OCI-LY1 (cell line): ENCODE results near the gene AP2A1.

Experiments used
- H2AFZ ChIP-seq: fragments of 200-600 bp; sonication (generic), shearing (Covaris generic); 2 replicates; pipeline ENCODE4 v1.6.0; 2014; ENCODE audit warnings: antibody characterized with exemption, mild to moderate bottlenecking, low read length
- H3F3A ChIP-seq: fragments of 200-600 bp; sonication (generic), shearing (Covaris generic); 2 replicates; pipeline ENCODE4 v1.6.0; 2014; ENCODE audit warnings: mild to moderate bottlenecking, antibody characterized with exemption, low read length, moderate library complexity; ENCODE audit not compliant: insufficient read depth
- H3K27ac ChIP-seq: fragments of 200-600 bp; sonication (generic); 2 replicates; pipeline ENCODE4 v1.5.1; 2014; ENCODE audit warnings: low read length, mixed run types, mild to moderate bottlenecking, low read depth; ENCODE audit not compliant: poor library complexity, severe bottlenecking
- H3K27me3 ChIP-seq: fragments of 200-600 bp; sonication (generic); 2 replicates; pipeline ENCODE4 v1.6.0; 2014; ENCODE audit warnings: antibody characterized with exemption, mild to moderate bottlenecking, low read length, moderate library complexity; ENCODE audit not compliant: insufficient read depth
- H3K36me3 ChIP-seq: fragments of 200-600 bp; sonication (generic); 2 replicates; pipeline ENCODE4 v1.6.1; 2014; ENCODE audit warnings: mild to moderate bottlenecking, antibody characterized with exemption, low read length, moderate library complexity, mixed read lengths; ENCODE audit not compliant: insufficient read depth
- H3K4me1 ChIP-seq: fragments of 200-600 bp; sonication (generic); 2 replicates; pipeline ENCODE4 v1.5.1; 2014; ENCODE audit warnings: mild to moderate bottlenecking, low read length, moderate library complexity; ENCODE audit not compliant: insufficient read depth, severe bottlenecking
- H3K4me2 ChIP-seq: fragments of 200-600 bp; sonication (generic), shearing (Covaris generic); 2 replicates; pipeline ENCODE4 v1.6.1; 2014; ENCODE audit warnings: low read length
- H3K4me3 ChIP-seq: fragments of 200-600 bp; sonication (generic); 2 replicates; pipeline ENCODE4 v1.5.1; 2014; ENCODE audit warnings: low read length, low read depth, mild to moderate bottlenecking, mixed read lengths; ENCODE audit not compliant: poor library complexity, severe bottlenecking
- H3K79me2 ChIP-seq: fragments of 200-600 bp; shearing (Covaris generic); 2 replicates; pipeline ENCODE4 v1.6.1; 2016; ENCODE audit warnings: mixed run types, low read length, mixed read lengths; ENCODE audit not compliant: insufficient read depth
- H3K9ac ChIP-seq: fragments of 200-600 bp; sonication (generic), shearing (Covaris generic); 2 replicates; pipeline ENCODE4 v1.6.1; 2014; ENCODE audit warnings: mild to moderate bottlenecking, low read length, mixed read lengths
- H3K9me2 ChIP-seq: fragments of 200-600 bp; sonication (generic), shearing (Covaris generic); 2 replicates; pipeline ENCODE4 v1.6.1; 2014; ENCODE audit warnings: low read depth, mild to moderate bottlenecking, low read length, mixed read lengths
- H3K9me3 ChIP-seq: fragments of 200-600 bp; shearing (Covaris generic); 2 replicates; pipeline ENCODE4 v1.6.1; 2014; ENCODE audit warnings: low read length, mixed read lengths
- H4K20me1 ChIP-seq: fragments of 200-600 bp; sonication (generic), shearing (Covaris generic); 2 replicates; pipeline ENCODE4 v1.6.0; 2016; ENCODE audit warnings: mild to moderate bottlenecking, low read length; ENCODE audit not compliant: insufficient read depth
- EZH2 ChIP-seq: fragments of 200-600 bp; sonication (generic), shearing (Covaris generic); IDR thresholded peaks from 2 replicates; pipeline ENCODE4 v1.8.0; 2017; ENCODE audit warnings: borderline replicate concordance, mixed run types, mild to moderate bottlenecking, antibody characterized with exemption, low read length, moderate library complexity, mixed read lengths
- TF ChIP-seq, protein P1 (sequence below): fragments of 200-600 bp; sonication (generic), shearing (Covaris generic); IDR thresholded peaks from 2 replicates; pipeline ENCODE4 v1.5.1; 2017; ENCODE audit warnings: mild to moderate bottlenecking, antibody characterized with exemption, low read length, moderate library complexity, mixed read lengths

Gene AP2A1

DNA sequence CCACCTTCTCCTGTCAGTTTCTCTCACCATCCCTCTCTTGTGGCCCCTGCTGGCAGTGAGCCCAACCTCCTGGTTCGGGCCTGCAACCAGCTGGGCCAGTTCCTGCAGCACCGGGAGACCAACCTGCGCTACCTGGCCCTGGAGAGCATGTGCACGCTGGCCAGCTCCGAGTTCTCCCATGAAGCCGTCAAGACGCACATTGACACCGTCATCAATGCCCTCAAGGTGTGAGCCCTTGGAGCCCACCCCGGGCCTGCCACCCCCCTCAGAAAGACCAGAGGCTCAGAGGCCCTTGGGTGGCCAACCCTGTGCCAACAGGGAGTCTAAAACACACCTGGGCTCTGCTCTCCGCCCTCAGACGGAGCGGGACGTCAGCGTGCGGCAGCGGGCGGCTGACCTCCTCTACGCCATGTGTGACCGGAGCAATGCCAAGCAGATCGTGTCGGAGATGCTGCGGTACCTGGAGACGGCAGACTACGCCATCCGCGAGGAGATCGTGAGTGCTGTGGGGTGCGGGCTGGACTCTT is 32.5 kb downstream of the AP2A1 start:
- no peaks in the 10 kb centered on the region for H3K9me2 ChIP-seq
- TF ChIP-seq EZH2: no peak
- TF ChIP-seq, protein P1, sequence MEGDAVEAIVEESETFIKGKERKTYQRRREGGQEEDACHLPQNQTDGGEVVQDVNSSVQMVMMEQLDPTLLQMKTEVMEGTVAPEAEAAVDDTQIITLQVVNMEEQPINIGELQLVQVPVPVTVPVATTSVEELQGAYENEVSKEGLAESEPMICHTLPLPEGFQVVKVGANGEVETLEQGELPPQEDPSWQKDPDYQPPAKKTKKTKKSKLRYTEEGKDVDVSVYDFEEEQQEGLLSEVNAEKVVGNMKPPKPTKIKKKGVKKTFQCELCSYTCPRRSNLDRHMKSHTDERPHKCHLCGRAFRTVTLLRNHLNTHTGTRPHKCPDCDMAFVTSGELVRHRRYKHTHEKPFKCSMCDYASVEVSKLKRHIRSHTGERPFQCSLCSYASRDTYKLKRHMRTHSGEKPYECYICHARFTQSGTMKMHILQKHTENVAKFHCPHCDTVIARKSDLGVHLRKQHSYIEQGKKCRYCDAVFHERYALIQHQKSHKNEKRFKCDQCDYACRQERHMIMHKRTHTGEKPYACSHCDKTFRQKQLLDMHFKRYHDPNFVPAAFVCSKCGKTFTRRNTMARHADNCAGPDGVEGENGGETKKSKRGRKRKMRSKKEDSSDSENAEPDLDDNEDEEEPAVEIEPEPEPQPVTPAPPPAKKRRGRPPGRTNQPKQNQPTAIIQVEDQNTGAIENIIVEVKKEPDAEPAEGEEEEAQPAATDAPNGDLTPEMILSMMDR: no peak
- H3K9me3 ChIP-seq: no peaks in the 10 kb centered on the region
- no peaks in the 10 kb centered on the region for H3F3A ChIP-seq
- no peaks in the 10 kb centered on the region for H3K27me3 ChIP-seq
- no peak overlapping the region for H3K27ac ChIP-seq
- no peaks in the 10 kb centered on the region for H3K4me1 ChIP-seq
- peaks cover 82% of the 10 kb centered on the region for H3K36me3 ChIP-seq
- no peak overlapping the region for H3K9ac ChIP-seq
- H4K20me1 ChIP-seq: no peaks in the 10 kb centered on the region
- no peak overlapping the region for H3K4me2 ChIP-seq
- H3K4me3 ChIP-seq: no peak overlapping the region
- H3K79me2 ChIP-seq: no peaks in the 10 kb centered on the region
- H2AFZ ChIP-seq: no peak overlapping the region

DNA sequence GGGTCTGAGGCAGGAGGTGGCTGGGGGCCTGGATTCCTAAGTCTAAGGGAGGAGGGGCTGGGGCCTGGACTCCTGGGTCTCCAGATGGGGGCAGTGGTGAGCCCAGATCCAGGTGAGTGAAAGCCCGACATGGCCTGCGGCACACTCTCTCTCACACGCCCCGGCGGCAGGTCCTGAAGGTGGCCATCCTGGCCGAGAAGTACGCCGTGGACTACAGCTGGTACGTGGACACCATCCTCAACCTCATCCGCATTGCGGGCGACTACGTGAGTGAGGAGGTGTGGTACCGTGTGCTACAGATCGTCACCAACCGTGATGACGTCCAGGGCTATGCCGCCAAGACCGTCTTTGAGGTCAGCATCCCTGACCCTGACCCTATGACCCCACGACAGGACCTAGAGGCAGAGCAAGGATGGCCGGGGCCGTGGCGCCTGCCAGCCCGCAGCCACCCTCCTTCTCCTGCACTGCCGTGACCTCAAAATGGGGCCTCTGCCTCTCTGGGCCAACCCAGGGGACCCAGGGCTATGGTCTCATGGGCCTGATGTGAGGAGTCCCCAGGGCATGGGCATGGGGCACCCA is 33.1 kb downstream of the AP2A1 start:
- no peaks in the 10 kb centered on the region for H3F3A ChIP-seq
- H3K4me1 ChIP-seq: no peaks in the 10 kb centered on the region
- H3K27ac ChIP-seq: no peak overlapping the region
- no peaks in the 10 kb centered on the region for H3K79me2 ChIP-seq
- no peak overlapping the region for H3K4me2 ChIP-seq
- H3K27me3 ChIP-seq: no peaks in the 10 kb centered on the region
- no peaks in the 10 kb centered on the region for H3K9me2 ChIP-seq
- H4K20me1 ChIP-seq: no peaks in the 10 kb centered on the region
- H3K36me3 ChIP-seq: peaks cover 81% of the 10 kb centered on the region
- no peaks in the 10 kb centered on the region for H3K9me3 ChIP-seq
- TF ChIP-seq EZH2: no peak
- TF ChIP-seq, protein P1: no peak; the same call in 1 of the 2 replicates
- no peak overlapping the region for H3K9ac ChIP-seq
- H2AFZ ChIP-seq: no peak overlapping the region
- no peak overlapping the region for H3K4me3 ChIP-seq

DNA sequence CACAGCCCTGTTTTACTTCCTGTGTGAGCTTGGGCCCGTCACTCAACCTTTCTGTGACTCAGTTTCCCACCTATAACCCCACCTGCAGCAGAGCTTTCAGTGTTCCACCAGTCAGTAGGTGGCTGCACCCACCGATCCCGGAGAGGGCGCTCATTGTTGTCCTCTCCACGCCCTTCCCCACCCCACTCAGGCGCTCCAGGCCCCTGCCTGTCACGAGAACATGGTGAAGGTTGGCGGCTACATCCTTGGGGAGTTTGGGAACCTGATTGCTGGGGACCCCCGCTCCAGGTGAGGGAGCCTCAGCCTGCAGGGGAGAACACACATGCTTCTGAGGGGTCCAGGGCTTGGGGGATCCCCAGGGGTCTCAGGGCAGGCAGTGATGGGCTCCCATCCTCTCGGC is 34.0 kb downstream of the AP2A1 start:
- Histone ChIP-seq H4K20me1 (no peaks in the 10 kb centered on the region), H3K79me2 (no peaks in the 10 kb centered on the region), H3K9me2 (no peaks in the 10 kb centered on the region), H3K4me3 (no peak overlapping the region), H3K4me2 (no peak overlapping the region), H3K4me1 (no peaks in the 10 kb centered on the region), H3F3A (no peaks in the 10 kb centered on the region), H3K27ac (no peak overlapping the region), H3K27me3 (no peaks in the 10 kb centered on the region), H3K9me3 (no peaks in the 10 kb centered on the region), H3K9ac (no peak overlapping the region), H3K36me3 (peaks cover 77% of the 10 kb centered on the region), H2AFZ (no peak overlapping the region)
- TF ChIP-seq, protein P1: no peak
- TF ChIP-seq EZH2: no peak
